ENCODE data around the gene FAT1.
A peak's percentile ranks its signal among the peaks of the same experiment; 100 is the strongest.

Gene FAT1

GRCh38 chr4:186581421-186581820, 142.2 kb downstream of the FAT1 start:
- Histone ChIP-seq H3K9me3 (replicated peaks; ENCODE audit: low read length) (no peaks in the 10 kb centered on the region), H3K4me1 (ENCODE audit: control insufficient read depth, insufficient read depth, low read length) (no peaks in the 10 kb centered on the region), H3K4me2 (ENCODE audit: low read length) (no peak overlapping the region), H3K36me3 (ENCODE audit: insufficient read depth, low read length) (peaks cover 25% of the 10 kb centered on the region), H3K4me3 (ENCODE audit: low read length) (no peak overlapping the region), H3K9ac (ENCODE audit: low read depth, low read length) (no peak overlapping the region), H3K27me3 (ENCODE audit: control insufficient read depth, insufficient read depth, low read length) (no peaks in the 10 kb centered on the region)

DNA sequence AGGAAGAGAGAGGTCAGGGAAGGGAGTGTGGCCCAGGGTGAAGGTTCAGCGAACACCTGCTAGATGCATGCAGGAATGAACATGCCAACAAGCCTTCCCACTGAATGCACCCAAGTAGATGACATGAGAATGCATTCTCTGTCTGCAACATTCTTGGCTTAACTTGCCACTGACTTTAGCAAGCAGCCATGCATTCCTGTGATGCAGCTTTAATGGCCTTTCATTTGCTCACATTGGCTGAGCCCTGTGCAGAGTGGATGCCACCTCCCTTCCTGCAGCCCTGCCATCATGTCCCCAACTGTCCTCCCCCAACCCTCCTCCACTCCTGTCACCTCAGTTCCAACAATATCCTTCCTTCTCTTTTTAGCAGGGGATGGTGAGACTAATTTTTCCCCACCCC, 143.0 kb downstream of the FAT1 start:
- Histone ChIP-seq H3K27me3 (ENCODE audit: control insufficient read depth, insufficient read depth, low read length) (no peaks in the 10 kb centered on the region), H3K4me3 (ENCODE audit: low read length) (no peak overlapping the region), H3K4me1 (ENCODE audit: control insufficient read depth, insufficient read depth, low read length) (no peaks in the 10 kb centered on the region), H3K9me3 (replicated peaks; ENCODE audit: low read length) (no peaks in the 10 kb centered on the region), H3K4me2 (ENCODE audit: low read length) (no peak overlapping the region), H3K9ac (ENCODE audit: low read depth, low read length) (no peak overlapping the region), H3K36me3 (ENCODE audit: insufficient read depth, low read length) (peaks cover 21% of the 10 kb centered on the region)

DNA sequence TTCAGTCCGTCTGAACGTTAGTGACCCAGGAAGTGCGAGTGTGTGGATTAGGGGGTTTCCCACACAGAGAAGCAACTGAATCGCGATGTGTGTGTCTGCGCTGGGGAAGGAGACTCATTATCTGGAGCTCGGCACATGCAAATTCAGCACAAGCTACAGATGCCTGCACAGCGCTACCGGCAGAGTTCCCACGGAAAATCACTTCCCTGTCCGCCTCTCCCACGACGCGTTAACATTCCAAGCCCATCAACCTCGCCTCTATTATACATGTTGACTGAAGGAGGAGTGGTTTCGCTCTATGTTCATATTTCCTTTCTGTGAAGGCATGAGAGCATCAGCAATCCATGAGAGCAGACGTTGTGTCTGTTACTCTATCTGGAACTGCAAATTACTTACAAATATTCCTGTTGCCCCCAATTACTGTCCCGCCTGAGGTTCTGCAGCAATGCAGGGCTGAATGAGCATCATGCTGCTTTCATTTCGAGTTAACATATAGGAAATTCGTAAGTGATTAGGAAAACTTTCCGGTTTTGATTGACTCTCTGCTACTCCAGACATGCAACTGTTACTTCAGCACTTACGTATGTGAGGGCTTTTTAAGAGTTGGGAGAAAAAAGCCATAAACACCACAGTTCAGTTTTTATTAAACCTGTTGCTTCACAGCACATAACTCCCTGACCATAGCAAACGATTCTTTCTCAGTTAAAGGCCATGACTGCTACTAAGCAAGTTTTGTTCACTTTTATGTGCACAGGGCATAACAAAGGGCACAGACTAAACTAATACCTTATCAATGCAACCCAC, 153.3 kb downstream of the FAT1 start:
- Histone ChIP-seq H3K27me3 (ENCODE audit: control insufficient read depth, insufficient read depth, low read length) (no peaks in the 10 kb centered on the region), H3K9ac (ENCODE audit: low read depth, low read length) (peak overlapping the region; percentile 6), H3K4me2 (ENCODE audit: low read length) (peak overlapping the region; percentile 76), H3K4me3 (ENCODE audit: low read length) (peak overlapping the region; percentile 67), H3K4me1 (ENCODE audit: control insufficient read depth, insufficient read depth, low read length) (no peaks in the 10 kb centered on the region), H3K9me3 (replicated peaks; ENCODE audit: low read length) (no peaks in the 10 kb centered on the region), H3K36me3 (ENCODE audit: insufficient read depth, low read length) (no peaks in the 10 kb centered on the region)

GRCh38 chr4:186569533-186570192, 154.0 kb downstream of the FAT1 start:
- peak overlapping the region; percentile 76 for H3K4me2 ChIP-seq (ENCODE audit: low read length)
- H3K4me3 ChIP-seq (ENCODE audit: low read length) = peak overlapping the region; percentile 67
- H3K27me3 ChIP-seq (ENCODE audit: control insufficient read depth, insufficient read depth, low read length) = no peaks in the 10 kb centered on the region
- H3K4me1 ChIP-seq (ENCODE audit: control insufficient read depth, insufficient read depth, low read length) = no peaks in the 10 kb centered on the region
- no peaks in the 10 kb centered on the region for H3K36me3 ChIP-seq (ENCODE audit: insufficient read depth, low read length)
- no peaks in the 10 kb centered on the region for H3K9me3 ChIP-seq (replicated peaks; ENCODE audit: low read length)
- H3K9ac ChIP-seq (ENCODE audit: low read depth, low read length) = peak overlapping the region; percentile 6

DNA sequence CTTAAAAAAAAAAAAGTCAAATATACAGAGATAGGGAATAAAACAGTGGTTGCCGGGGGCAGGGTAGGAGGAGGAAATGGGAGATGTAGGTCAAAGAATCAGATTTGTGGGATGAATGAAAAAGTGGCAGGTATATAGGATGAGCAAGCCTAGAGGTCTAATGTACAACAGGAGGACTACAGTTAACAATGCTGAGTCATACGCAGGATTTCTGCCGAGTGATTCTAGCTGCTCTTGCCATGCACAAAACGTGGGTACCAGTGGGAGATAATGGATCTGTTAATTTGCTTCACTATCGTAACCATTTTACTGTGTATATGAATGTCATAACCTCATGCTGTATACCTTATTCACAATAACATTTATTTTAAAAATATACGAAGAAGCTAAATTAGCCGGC, 157.6 kb downstream of the FAT1 start:
- Histone ChIP-seq H3K9ac (ENCODE audit: low read depth, low read length) (no peak overlapping the region), H3K4me1 (ENCODE audit: control insufficient read depth, insufficient read depth, low read length) (no peaks in the 10 kb centered on the region), H3K9me3 (replicated peaks; ENCODE audit: low read length) (no peaks in the 10 kb centered on the region), H3K36me3 (ENCODE audit: insufficient read depth, low read length) (no peaks in the 10 kb centered on the region), H3K4me2 (ENCODE audit: low read length) (no peak overlapping the region), H3K27me3 (ENCODE audit: control insufficient read depth, insufficient read depth, low read length) (no peaks in the 10 kb centered on the region), H3K4me3 (ENCODE audit: low read length) (no peak overlapping the region)

DNA sequence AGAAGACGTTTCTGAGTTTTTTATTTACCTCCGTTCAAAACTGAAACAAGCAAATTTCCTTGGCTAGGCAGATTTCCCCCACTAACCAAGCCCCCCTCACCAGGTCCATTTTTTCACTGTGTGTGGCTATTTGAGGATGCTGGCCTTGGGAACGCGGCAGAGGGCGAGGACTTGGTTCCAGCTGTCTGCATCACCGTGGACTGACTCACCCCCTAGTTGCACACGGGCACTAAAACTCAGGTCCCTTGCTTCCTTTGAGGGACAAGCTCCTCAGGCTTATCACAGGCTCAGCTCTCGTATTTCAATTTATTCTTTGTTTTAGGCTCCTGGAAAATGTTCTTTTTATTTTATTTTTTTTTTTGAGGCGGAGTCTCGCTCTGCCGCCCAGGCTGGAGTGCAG, 159.9 kb downstream of the FAT1 start:
- no peaks in the 10 kb centered on the region for H3K27me3 ChIP-seq (ENCODE audit: control insufficient read depth, insufficient read depth, low read length)
- no peak overlapping the region for H3K9ac ChIP-seq (ENCODE audit: low read depth, low read length)
- no peaks in the 10 kb centered on the region for H3K36me3 ChIP-seq (ENCODE audit: insufficient read depth, low read length)
- H3K4me1 ChIP-seq (ENCODE audit: control insufficient read depth, insufficient read depth, low read length) = no peaks in the 10 kb centered on the region
- H3K9me3 ChIP-seq (replicated peaks; ENCODE audit: low read length) = no peaks in the 10 kb centered on the region
- no peak overlapping the region for H3K4me2 ChIP-seq (ENCODE audit: low read length)
- H3K4me3 ChIP-seq (ENCODE audit: low read length) = no peak overlapping the region

- Histone ChIP-seq H3K27me3 (ENCODE audit: control insufficient read depth, insufficient read depth, low read length) (no peaks in the 10 kb centered on the region), H3K36me3 (ENCODE audit: insufficient read depth, low read length) (no peaks in the 10 kb centered on the region), H3K4me3 (ENCODE audit: low read length) (no peak overlapping the region), H3K9me3 (replicated peaks; ENCODE audit: low read length) (no peaks in the 10 kb centered on the region), H3K4me1 (ENCODE audit: control insufficient read depth, insufficient read depth, low read length) (peaks cover 10% of the 10 kb centered on the region), H3K4me2 (ENCODE audit: low read length) (no peak overlapping the region), H3K9ac (ENCODE audit: low read depth, low read length) (no peak overlapping the region)
Measured at GRCh38 chr4:186561748-186562147, 161.9 kb downstream of the FAT1 start.

- Histone ChIP-seq H3K27me3 (ENCODE audit: control insufficient read depth, insufficient read depth, low read length) (no peaks in the 10 kb centered on the region), H3K4me2 (ENCODE audit: low read length) (no peak overlapping the region), H3K4me1 (ENCODE audit: control insufficient read depth, insufficient read depth, low read length) (peaks cover 10% of the 10 kb centered on the region), H3K4me3 (ENCODE audit: low read length) (no peak overlapping the region), H3K36me3 (ENCODE audit: insufficient read depth, low read length) (no peaks in the 10 kb centered on the region), H3K9me3 (replicated peaks; ENCODE audit: low read length) (no peaks in the 10 kb centered on the region), H3K9ac (ENCODE audit: low read depth, low read length) (no peak overlapping the region)
Measured at GRCh38 chr4:186560647-186561046, 163.0 kb downstream of the FAT1 start.

DNA sequence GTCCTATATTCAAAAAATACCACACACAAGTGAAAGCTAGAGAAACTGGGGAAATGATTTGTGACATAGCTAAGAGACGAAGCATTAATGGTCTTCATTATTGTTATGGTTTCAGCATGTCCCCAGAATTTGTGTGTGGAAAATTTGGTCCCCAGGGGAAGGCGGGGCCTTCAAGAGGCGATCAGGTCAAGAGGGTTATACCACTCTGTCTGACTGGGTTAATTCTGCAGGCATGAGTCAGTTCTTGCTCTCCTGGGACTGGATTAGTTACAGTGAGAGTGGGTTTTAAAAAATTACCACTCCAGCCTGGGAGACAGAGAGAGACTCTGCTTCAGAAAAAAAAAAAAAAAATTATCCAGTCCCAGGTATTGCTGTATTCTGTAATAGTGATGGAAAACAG, 166.2 kb downstream of the FAT1 start:
- Histone ChIP-seq H3K4me3 (ENCODE audit: low read length) (no peak overlapping the region), H3K27me3 (ENCODE audit: control insufficient read depth, insufficient read depth, low read length) (peaks cover 22% of the 10 kb centered on the region), H3K9ac (ENCODE audit: low read depth, low read length) (no peak overlapping the region), H3K4me2 (ENCODE audit: low read length) (peak overlapping the region; percentile 35), H3K36me3 (ENCODE audit: insufficient read depth, low read length) (no peaks in the 10 kb centered on the region), H3K4me1 (ENCODE audit: control insufficient read depth, insufficient read depth, low read length) (peaks cover 18% of the 10 kb centered on the region), H3K9me3 (replicated peaks; ENCODE audit: low read length) (no peaks in the 10 kb centered on the region)

DNA sequence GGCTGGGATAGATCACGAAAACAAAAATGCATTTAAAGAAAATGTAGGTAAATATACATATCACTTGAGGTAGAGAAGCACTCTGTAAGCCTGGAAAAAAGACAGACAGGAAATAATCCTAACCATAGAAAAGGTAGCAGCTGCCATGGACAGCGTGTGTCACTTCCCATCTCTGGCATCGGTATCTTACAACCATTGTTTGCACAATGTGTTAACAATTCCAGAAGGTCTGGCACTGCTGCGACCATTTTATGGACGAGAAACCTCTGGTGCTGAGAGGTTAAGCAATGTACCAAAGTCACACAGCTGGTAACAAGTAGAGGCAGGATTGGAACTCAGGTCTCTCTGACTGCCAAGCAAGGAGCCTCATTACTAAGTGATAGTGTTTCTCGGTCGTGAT, 166.6 kb downstream of the FAT1 start:
- H3K4me2 ChIP-seq (ENCODE audit: low read length) = peak overlapping the region; percentile 35
- H3K9ac ChIP-seq (ENCODE audit: low read depth, low read length) = no peak overlapping the region

GRCh38 chr4:186554914-186555827, 168.5 kb downstream of the FAT1 start, which contains the start of gene MTNR1A:
Gene MTNR1A (minus strand): TSS chr4:186555567. CDS start chr4:186555365, 202 bp downstream.
- Histone ChIP-seq H3K36me3 (ENCODE audit: insufficient read depth, low read length) (no peaks in the 10 kb centered on the region), H3K27me3 (ENCODE audit: control insufficient read depth, insufficient read depth, low read length) (peaks cover 38% of the 10 kb centered on the region), H3K9ac (ENCODE audit: low read depth, low read length) (no peak within 1 kb of the TSS), H3K4me2 (ENCODE audit: low read length) (peak within 1 kb of the TSS; percentile 79), H3K4me3 (ENCODE audit: low read length) (peak within 1 kb of the TSS; percentile 67), H3K9me3 (replicated peaks; ENCODE audit: low read length) (no peaks in the 10 kb centered on the region), H3K4me1 (ENCODE audit: control insufficient read depth, insufficient read depth, low read length) (peaks cover 18% of the 10 kb centered on the region)

More for the DNA sequence above, 166.6 kb downstream of the FAT1 start:
- Histone ChIP-seq H3K4me1 (ENCODE audit: control insufficient read depth, insufficient read depth, low read length) (peaks cover 18% of the 10 kb centered on the region), H3K9me3 (replicated peaks; ENCODE audit: low read length) (no peaks in the 10 kb centered on the region), H3K27me3 (ENCODE audit: control insufficient read depth, insufficient read depth, low read length) (peaks cover 23% of the 10 kb centered on the region), H3K4me3 (ENCODE audit: low read length) (no peak overlapping the region), H3K36me3 (ENCODE audit: insufficient read depth, low read length) (no peaks in the 10 kb centered on the region)

Data from skeletal muscle satellite cell (primary cell).